Right lobe of liver (tissue), 6 donors: ENCODE results near the gene CLSTN1. TPM values are rescaled to one million over a fixed set of nuclear protein-coding genes. Genes with fewer than 3 reads are reported as not detected.

Source experiments
- ATAC-seq, 4 donors: fragments of 200-7000 bp; cut with Tn5 transposase; one replicate each; pipeline ENCODE4 v1.9.1; 2020; ENCODE audit warnings: mild to moderate bottlenecking in 4 of 4, moderate library complexity in 4 of 4
- DNase-seq, 3 donors: peaks; one replicate each; pipeline ENCODE4 v3.0.0-alpha.2; 2020
- H3K27ac ChIP-seq, 3 donors: fragments of 200-600 bp; one replicate each; pipeline ENCODE4 v1.8.0; 2022
- H3K27me3 ChIP-seq, 2 donors: fragments of 200-600 bp; one replicate each; pipeline ENCODE4 v1.8.0; 2022
- H3K36me3 ChIP-seq, 4 donors: fragments of 200-600 bp; sonication (generic) in 1 of 4; one replicate each; pipeline versions ENCODE4 v1.5.1 to v1.8.0; 2017 to 2022; ENCODE audit warnings: control low read depth in 1 of 4
- H3K4me1 ChIP-seq, 4 donors: fragments of 200-600 bp; sonication (generic) in 1 of 4; one replicate each; pipeline versions ENCODE4 v1.5.1 to v1.8.0; 2017 to 2022; ENCODE audit warnings: control low read depth in 1 of 4
- H3K4me3 ChIP-seq, 3 donors: fragments of 200-600 bp; one replicate each; pipeline ENCODE4 v1.8.0; 2022
- H3K9me3 ChIP-seq, 4 donors: fragments of 200-600 bp; sonication (generic) in 1 of 4; one replicate each; pipeline versions ENCODE4 v1.5.1 to v1.8.0; 2017 to 2022; ENCODE audit warnings: control low read depth in 1 of 4
- POLR2A ChIP-seq: fragments of 450-650 bp; IDR thresholded peaks from one replicate; pipeline ENCODE4 v1.6.1; 2017; ENCODE audit warnings: antibody characterized with exemption, mild to moderate bottlenecking
- WGBS: methylation state at CpG from one replicate; pipeline ENCODE4 v1.1.6; 2018; ENCODE audit warnings: low coverage, low lambda C conversion rate; ENCODE audit not compliant: insufficient coverage; ENCODE audit errors: missing lambda C conversion rate; 5-methylcytosine and 5-hydroxymethylcytosine counted together
- intact Hi-C, 2 donors: fragments of 100-400 bp; cut with DNase I; formaldehyde crosslinking; loops; one replicate each; pipeline versions ENCODE4 v1.11.2 to v1.14.1; 2022
- total RNA-seq, 6 experiments: library from RNA; depleted of rRNA in 2 of 6; stranded (reverse); fragments of >200 nt in 2 of 6; fragmentation: NEBNext Ultra II Directional in 3 of 6; extraction: Animal tissue kit (Norgen Biotek cat#: 25700) in 3 of 6; gene quantifications; one replicate each; pipeline versions ENCODE4 v1.1.0 to v1.2.4, GENCODE V29; 2016 to 2023
- TF ChIP-seq, protein P1 (sequence below), 4 donors: fragments of 200-600 bp in 3 of 4; fragments of 450-650 bp in 1 of 4; IDR thresholded peaks; one replicate each; pipeline versions ENCODE4 v1.5.1 to v1.8.0; 2016 to 2022; ENCODE audit warnings: antibody characterized with exemption in 4 of 4, mild to moderate bottlenecking in 2 of 4
- donor health status: DM: no; HTN: yes; CAD: no.
- donor health status: DM: no; HTN: no; CAD: no.
- donor health status: DM: no; HTN: no; CAD: no.
- donor health status: DM: no; HTN: yes; CAD: no.
- donor health status: DM: no; HTN: yes; CAD: no.

CLSTN1 gene
- total RNA-seq, 6 experiments from 2014 or later = 4.4 to 9.9 (median 8.3) TPM

- no peak for DNase-seq
- no peak for ATAC-seq
- H3K36me3 ChIP-seq = no peaks in the 10 kb centered on the region
- no peak overlapping the region for H3K27ac ChIP-seq
- peaks cover 0 to 26% (median 5%) of the 10 kb centered on the region in 4 donors for H3K4me1 ChIP-seq
- H3K9me3 ChIP-seq = no peaks in the 10 kb centered on the region
- no peaks in the 10 kb centered on the region for H3K27me3 ChIP-seq
- intact Hi-C loops = no loop called here
- TF ChIP-seq POLR2A = no peak
- TF ChIP-seq, protein P1, sequence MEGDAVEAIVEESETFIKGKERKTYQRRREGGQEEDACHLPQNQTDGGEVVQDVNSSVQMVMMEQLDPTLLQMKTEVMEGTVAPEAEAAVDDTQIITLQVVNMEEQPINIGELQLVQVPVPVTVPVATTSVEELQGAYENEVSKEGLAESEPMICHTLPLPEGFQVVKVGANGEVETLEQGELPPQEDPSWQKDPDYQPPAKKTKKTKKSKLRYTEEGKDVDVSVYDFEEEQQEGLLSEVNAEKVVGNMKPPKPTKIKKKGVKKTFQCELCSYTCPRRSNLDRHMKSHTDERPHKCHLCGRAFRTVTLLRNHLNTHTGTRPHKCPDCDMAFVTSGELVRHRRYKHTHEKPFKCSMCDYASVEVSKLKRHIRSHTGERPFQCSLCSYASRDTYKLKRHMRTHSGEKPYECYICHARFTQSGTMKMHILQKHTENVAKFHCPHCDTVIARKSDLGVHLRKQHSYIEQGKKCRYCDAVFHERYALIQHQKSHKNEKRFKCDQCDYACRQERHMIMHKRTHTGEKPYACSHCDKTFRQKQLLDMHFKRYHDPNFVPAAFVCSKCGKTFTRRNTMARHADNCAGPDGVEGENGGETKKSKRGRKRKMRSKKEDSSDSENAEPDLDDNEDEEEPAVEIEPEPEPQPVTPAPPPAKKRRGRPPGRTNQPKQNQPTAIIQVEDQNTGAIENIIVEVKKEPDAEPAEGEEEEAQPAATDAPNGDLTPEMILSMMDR (IDR thresholded peaks at IDR 0.05) = no peak
- WGBS = 86% methylated on average over 5 of the region's 5 CpGs
- no peak overlapping the region for H3K4me3 ChIP-seq
These were observed 132.1 kb downstream of the CLSTN1 start for GRCh38 chr1:9691691-9692090.

GRCh38 chr1:9691108-9691445 is 132.7 kb downstream of the CLSTN1 start:
- Histone ChIP-seq H3K27ac (no peak overlapping the region), H3K36me3 (no peaks in the 10 kb centered on the region), H3K4me3 (no peak overlapping the region), H3K27me3 (no peaks in the 10 kb centered on the region), H3K4me1 (peaks cover 0 to 26% (median 5%) of the 10 kb centered on the region in 4 donors), H3K9me3 (no peaks in the 10 kb centered on the region)
- no peak for ATAC-seq
- WGBS = 73% methylated on average over 6 of the region's 6 CpGs
- intact Hi-C loops = no loop called here
- TF ChIP-seq, protein P1 (IDR thresholded peaks at IDR 0.05) = no peak
- no peak for TF ChIP-seq POLR2A
- no peak for DNase-seq

GRCh38 chr1:9690440-9691107 is 133.2 kb downstream of the CLSTN1 start:
- 46% methylated on average over 5 of the region's 14 CpGs for WGBS
- H3K4me3 ChIP-seq = no peak overlapping the region
- intact Hi-C loops = no loop called here
- DNase-seq (no peak), ATAC-seq (no peak)
- no peaks in the 10 kb centered on the region for H3K36me3 ChIP-seq
- no peaks in the 10 kb centered on the region for H3K9me3 ChIP-seq
- peaks cover 0 to 26% (median 5%) of the 10 kb centered on the region in 4 donors for H3K4me1 ChIP-seq
- H3K27ac ChIP-seq = no peak overlapping the region
- TF ChIP-seq, protein P1 (IDR thresholded peaks at IDR 0.05) = no peak
- no peak for TF ChIP-seq POLR2A
- H3K27me3 ChIP-seq = no peaks in the 10 kb centered on the region

DNA sequence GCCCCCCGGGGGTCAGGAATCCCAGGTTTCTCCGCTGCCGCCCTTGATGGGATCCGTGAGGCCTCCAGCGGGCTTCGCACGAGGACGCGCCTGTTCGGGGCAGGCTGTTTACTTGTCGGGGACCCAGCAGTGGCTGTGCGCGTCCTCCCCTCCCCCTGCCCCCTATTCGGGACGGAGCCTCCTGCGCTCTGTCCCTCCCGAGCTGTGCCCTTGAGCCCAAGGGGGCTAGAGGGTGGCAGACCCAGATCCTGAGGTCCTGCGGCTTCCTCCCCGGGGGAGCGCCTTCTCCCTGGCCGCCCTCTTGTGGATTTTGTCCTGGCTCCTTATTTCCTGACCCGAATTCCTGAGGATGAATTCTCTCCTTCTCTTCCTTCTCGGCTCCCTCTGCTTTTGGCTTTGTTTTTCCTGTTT is 133.8 kb downstream of the CLSTN1 start:
- Histone ChIP-seq H3K4me3 (peak overlapping the region; percentile 45 to 64 (median 54)), H3K9me3 (no peaks in the 10 kb centered on the region), H3K27me3 (no peaks in the 10 kb centered on the region), H3K4me1 (peaks cover 0 to 26% (median 5%) of the 10 kb centered on the region in 4 donors), H3K27ac (no peak overlapping the region), H3K36me3 (no peaks in the 10 kb centered on the region)
- intact Hi-C loops = no loop called here
- WGBS = 39% methylated on average over 12 of the region's 23 CpGs
- DNase-seq (peak; percentile 35 to 62 (median 47)), ATAC-seq (peak in 1 of 4 donors; percentile 30)
- no peak for TF ChIP-seq POLR2A
- TF ChIP-seq, protein P1 (IDR thresholded peaks at IDR 0.05) = no peak
